Liver (tissue), 9 donors: ENCODE results near the gene RPS6KA2. TPM values are rescaled to one million over a fixed set of nuclear protein-coding genes. Genes with fewer than 3 reads are reported as not detected.

Experiments
- DNase-seq: peaks from one replicate; pipeline ENCODE4 v3.0.0-alpha.2; 2017; ENCODE audit warnings: low spot score
- H3K27ac ChIP-seq, 2 donors: one replicate each; pipeline ENCODE4 v1.7.0; 2013; ENCODE audit warnings: inconsistent platforms in 2 of 2, low read length in 2 of 2, control low read depth in 1 of 2, low read depth in 1 of 2, mild to moderate bottlenecking in 1 of 2
- H3K27me3 ChIP-seq, 4 donors: one replicate each; pipeline versions ENCODE4 v1.6.1 to v1.7.0; 2013; ENCODE audit warnings: low read length in 3 of 4, inconsistent platforms in 1 of 4, mild to moderate bottlenecking in 1 of 4, moderate library complexity in 1 of 4; ENCODE audit not compliant: control insufficient read depth in 4 of 4, insufficient read depth in 4 of 4
- H3K36me3 ChIP-seq, 4 donors: one replicate each; pipeline versions ENCODE4 v1.6.1 to v1.7.0; 2013; ENCODE audit warnings: low read length in 3 of 4, mild to moderate bottlenecking in 3 of 4, low read depth in 1 of 4, moderate library complexity in 1 of 4; ENCODE audit not compliant: control insufficient read depth in 4 of 4, insufficient read depth in 3 of 4
- H3K4me1 ChIP-seq, 4 donors: one replicate each; pipeline versions ENCODE4 v1.6.1 to v1.7.0; 2013; ENCODE audit warnings: low read length in 3 of 4, mild to moderate bottlenecking in 3 of 4, moderate library complexity in 1 of 4; ENCODE audit not compliant: control insufficient read depth in 4 of 4, insufficient read depth in 4 of 4
- H3K4me3 ChIP-seq, 3 donors: one replicate each; pipeline versions ENCODE4 v1.6.1 to v1.7.0; 2013; ENCODE audit warnings: low read length in 3 of 3, control low read depth in 1 of 3, low read depth in 1 of 3, mild to moderate bottlenecking in 1 of 3
- H3K9ac ChIP-seq, 2 donors: one replicate each; pipeline ENCODE4 v1.7.0; 2013; ENCODE audit warnings: low read length in 2 of 2, mild to moderate bottlenecking in 2 of 2, moderate library complexity in 2 of 2, control low read depth in 1 of 2, low read depth in 1 of 2
- H3K9me3 ChIP-seq, 4 donors: one replicate each; pipeline versions ENCODE4 v1.6.1 to v1.7.0; 2013; ENCODE audit warnings: low read length in 3 of 4; ENCODE audit not compliant: control insufficient read depth in 4 of 4
- EGR1 ChIP-seq, 2 donors: IDR thresholded peaks; 2 replicates each; pipeline ENCODE4 v1.6.1; 2016 to 2018; ENCODE audit warnings: antibody characterized with exemption in 2 of 2, low read depth in 2 of 2
- FOXA2 ChIP-seq: IDR thresholded peaks from 2 replicates; pipeline ENCODE4 v1.6.1; 2016; ENCODE audit warnings: antibody characterized with exemption
- GABPA ChIP-seq, 2 donors: IDR thresholded peaks in 1 of 2; conservative IDR thresholded peaks in 1 of 2; 2 replicates each; pipeline ENCODE4 v1.6.1; 2016; ENCODE audit warnings: antibody characterized with exemption in 2 of 2, mild to moderate bottlenecking in 1 of 2, moderate library complexity in 1 of 2
- HNF4G ChIP-seq: IDR thresholded peaks from 2 replicates; pipeline ENCODE4 v1.6.1; 2016; ENCODE audit warnings: antibody characterized with exemption
- NR2F2 ChIP-seq: IDR thresholded peaks from 2 replicates; pipeline ENCODE4 v1.6.1; 2016; ENCODE audit warnings: antibody characterized with exemption
- RAD21 ChIP-seq, 2 donors: IDR thresholded peaks; 2 replicates each; pipeline ENCODE4 v1.6.1; 2016; ENCODE audit warnings: antibody characterized with exemption in 2 of 2, mild to moderate bottlenecking in 2 of 2
- REST ChIP-seq: IDR thresholded peaks from 2 replicates; pipeline ENCODE4 v1.6.1; 2016; ENCODE audit warnings: antibody characterized with exemption, mild to moderate bottlenecking
- RXRA ChIP-seq, 2 donors: IDR thresholded peaks; 2 replicates each; pipeline ENCODE4 v1.6.1; 2017 to 2018; ENCODE audit warnings: antibody characterized with exemption in 2 of 2, mild to moderate bottlenecking in 1 of 2
- SP1 ChIP-seq: IDR thresholded peaks from 2 replicates; pipeline ENCODE4 v1.6.1; 2018; ENCODE audit warnings: antibody characterized with exemption, mild to moderate bottlenecking
- YY1 ChIP-seq: IDR thresholded peaks from 2 replicates; pipeline ENCODE4 v1.6.1; 2016; ENCODE audit warnings: antibody characterized with exemption, mild to moderate bottlenecking
- ZBTB33 ChIP-seq: IDR thresholded peaks from 2 replicates; pipeline ENCODE4 v1.6.1; 2016; ENCODE audit warnings: antibody characterized with exemption
- WGBS: extraction: QIAGEN DNeasy Blood & Tissue Kit; methylation state at CpG from one replicate; pipeline ENCODE4 v1.1.7; 2013; 5-methylcytosine and 5-hydroxymethylcytosine counted together
- polyA plus RNA-seq, 2 donors: library from polyadenylated mRNA; stranded (reverse) in 1 of 2; unstranded in 1 of 2; fragments of 200-250 nt in 1 of 2; fragments of >200 nt in 1 of 2; fragmentation: Nextera tagmentation in 1 of 2; extraction: Ambion mirVana in 1 of 2; gene quantifications; one replicate each; pipeline versions ENCODE4 v1.2.1 to v1.2.3, GENCODE V29; 2013 to 2015
- total RNA-seq, 2 donors: library from RNA; depleted of rRNA; stranded (reverse); fragments of >200 nt; gene quantifications; one replicate each; pipeline ENCODE4 v1.2.3, GENCODE V29; 2014
- TF ChIP-seq, protein P1 (sequence below): IDR thresholded peaks from 2 replicates; pipeline ENCODE4 v1.6.1; 2016; ENCODE audit warnings: antibody characterized with exemption
- donor health status: healthy.
- donor health status: healthy.
- donor health status: healthy.
- donor health status: healthy.
- donor health status: healthy.

Gene RPS6KA2
- total and polyA plus RNA-seq, 4 donors: 2.5 to 9.0 (median 5.0) TPM

- TF ChIP-seq GABPA (IDR thresholded peaks at IDR 0.05 in 1 of 2, conservative IDR thresholded peaks at IDR 0.05 in 1 of 2) (no peak), RXRA (IDR thresholded peaks at IDR 0.05) (no peak), FOXA2 (no peak), RAD21 (IDR thresholded peaks at IDR 0.05) (no peak), ZBTB33 (no peak), HNF4G (no peak)
These were observed 75.1 kb downstream of the RPS6KA2 start (continued) for GRCh38 chr6:166551754-166552495.

GRCh38 chr6:166546653-166547052 lies 80.4 kb downstream of the RPS6KA2 start:
- H3K27me3 ChIP-seq: no peaks in the 10 kb centered on the region
- WGBS: 96% methylated on average over 6 of the region's 6 CpGs
- TF ChIP-seq NR2F2: no peak

DNA sequence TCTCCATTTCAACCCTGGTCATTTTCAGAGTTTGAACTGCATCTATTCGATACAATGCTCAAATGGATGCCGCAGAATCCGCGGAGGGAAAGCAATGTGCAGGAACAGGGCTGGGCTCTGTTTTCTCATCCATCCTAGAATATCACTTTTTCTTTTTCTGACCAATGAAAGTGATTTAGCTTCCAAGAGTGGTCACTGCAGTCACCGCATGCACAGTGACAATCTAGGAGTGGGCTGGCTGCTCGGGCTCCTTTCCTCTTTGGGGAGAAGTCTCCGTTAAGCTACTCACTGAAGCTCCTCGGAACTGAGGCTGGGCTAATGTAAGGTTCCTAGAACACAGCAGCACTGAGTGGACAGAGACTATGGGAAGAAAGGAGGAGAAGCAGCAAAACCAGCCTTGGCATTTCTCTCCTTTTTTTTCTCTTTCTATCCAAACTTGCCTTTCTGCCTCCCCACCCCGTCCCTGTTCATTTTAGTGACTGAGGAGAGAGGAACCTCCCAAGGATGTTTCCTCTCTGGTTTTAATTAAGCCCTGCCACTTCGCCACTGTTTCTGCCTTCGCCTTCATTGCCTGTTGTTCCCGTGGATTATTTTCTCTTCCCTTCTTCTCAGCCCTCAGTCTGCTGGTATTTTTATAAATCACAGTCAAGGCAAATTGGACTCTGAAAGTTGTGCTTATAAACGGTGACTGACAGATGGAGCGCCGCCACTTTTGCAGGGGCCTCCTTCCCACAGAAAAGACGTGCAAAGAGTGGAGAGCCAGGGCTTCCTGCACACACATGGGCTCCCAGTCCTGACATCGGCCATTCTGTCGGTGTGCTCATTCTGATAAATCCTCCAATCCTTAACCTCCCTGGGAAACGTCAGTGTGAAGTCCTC lies 81.7 kb downstream of the RPS6KA2 start:
- Histone ChIP-seq H3K36me3 (no peaks in the 10 kb centered on the region), H3K4me1 (no peaks in the 10 kb centered on the region), H3K27me3 (no peaks in the 10 kb centered on the region), H3K9me3 (no peaks in the 10 kb centered on the region), H3K27ac (no peak overlapping the region), H3K4me3 (no peak overlapping the region), H3K9ac (no peak overlapping the region)
- no peak for DNase-seq
- TF ChIP-seq RAD21 (IDR thresholded peaks at IDR 0.05) (no peak), YY1 (no peak), SP1 (no peak)
- WGBS: 95% methylated on average over 19 of the region's 19 CpGs

More at GRCh38 chr6:166546653-166547052, 80.4 kb downstream of the RPS6KA2 start:
- no peak for DNase-seq
- Histone ChIP-seq H3K9ac (no peak overlapping the region), H3K4me1 (no peaks in the 10 kb centered on the region), H3K4me3 (no peak overlapping the region), H3K36me3 (no peaks in the 10 kb centered on the region), H3K27ac (no peak overlapping the region), H3K9me3 (no peaks in the 10 kb centered on the region)

- H3K9ac ChIP-seq: no peak overlapping the region
- H3K9me3 ChIP-seq: no peaks in the 10 kb centered on the region
- DNase-seq: no peak
- TF ChIP-seq EGR1 (IDR thresholded peaks at IDR 0.05; ENCODE audit: low read depth in 2 of 2) (no peak), SP1 (no peak), ZBTB33 (no peak), GABPA (IDR thresholded peaks at IDR 0.05 in 1 of 2, conservative IDR thresholded peaks at IDR 0.05 in 1 of 2) (no peak), REST (no peak), RAD21 (IDR thresholded peaks at IDR 0.05) (no peak)
- TF ChIP-seq, protein P1, sequence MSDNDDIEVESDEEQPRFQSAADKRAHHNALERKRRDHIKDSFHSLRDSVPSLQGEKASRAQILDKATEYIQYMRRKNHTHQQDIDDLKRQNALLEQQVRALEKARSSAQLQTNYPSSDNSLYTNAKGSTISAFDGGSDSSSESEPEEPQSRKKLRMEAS: no peak
- 95% methylated on average over 10 of the region's 10 CpGs for WGBS
- H3K27ac ChIP-seq: no peak overlapping the region
- H3K4me1 ChIP-seq: no peaks in the 10 kb centered on the region
- H3K4me3 ChIP-seq: no peak overlapping the region
- H3K36me3 ChIP-seq: no peaks in the 10 kb centered on the region
- no peaks in the 10 kb centered on the region for H3K27me3 ChIP-seq
These were observed 82.8 kb downstream of the RPS6KA2 start for GRCh38 chr6:166544296-166544605.
